Testis (tissue), 2 donors: ENCODE results near the gene SEPTIN6.

Experiments
- POLR2A ChIP-seq: fragments of 450-650 bp; IDR thresholded peaks from one replicate; pipeline ENCODE4 v1.6.1; 2017; ENCODE audit warnings: antibody characterized with exemption, mild to moderate bottlenecking, moderate library complexity
- TF ChIP-seq, protein P1 (sequence below), 3 experiments: fragments of 450-650 bp in 2 of 3; fragments of 200-600 bp in 1 of 3; sonication (generic) in 1 of 3; IDR thresholded peaks; one replicate each; pipeline ENCODE4 v1.5.1; 2016 to 2019; ENCODE audit warnings: antibody characterized with exemption in 3 of 3, mild to moderate bottlenecking in 2 of 3, moderate library complexity in 1 of 3

DNA sequence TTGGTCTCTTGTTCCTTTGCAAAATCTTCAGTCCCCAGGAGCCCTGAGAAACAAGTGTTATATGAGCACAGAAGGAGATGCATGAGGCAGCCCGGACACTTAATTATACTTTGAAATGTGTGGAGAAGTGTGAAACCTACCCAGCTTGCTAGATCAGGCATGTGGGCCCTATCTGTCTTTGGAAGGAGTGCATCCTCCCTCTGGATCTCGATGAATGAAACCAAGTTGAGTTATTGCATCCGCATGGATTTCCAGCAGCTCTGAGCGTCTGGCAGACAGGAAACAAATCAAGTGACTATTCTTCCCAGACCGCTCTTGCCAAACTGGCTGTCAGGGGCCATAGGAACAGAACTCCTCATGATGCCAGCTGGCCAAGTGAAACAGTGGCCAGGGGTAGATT lies 45.8 kb upstream of the SEPTIN6 start:
- TF ChIP-seq, protein P1, sequence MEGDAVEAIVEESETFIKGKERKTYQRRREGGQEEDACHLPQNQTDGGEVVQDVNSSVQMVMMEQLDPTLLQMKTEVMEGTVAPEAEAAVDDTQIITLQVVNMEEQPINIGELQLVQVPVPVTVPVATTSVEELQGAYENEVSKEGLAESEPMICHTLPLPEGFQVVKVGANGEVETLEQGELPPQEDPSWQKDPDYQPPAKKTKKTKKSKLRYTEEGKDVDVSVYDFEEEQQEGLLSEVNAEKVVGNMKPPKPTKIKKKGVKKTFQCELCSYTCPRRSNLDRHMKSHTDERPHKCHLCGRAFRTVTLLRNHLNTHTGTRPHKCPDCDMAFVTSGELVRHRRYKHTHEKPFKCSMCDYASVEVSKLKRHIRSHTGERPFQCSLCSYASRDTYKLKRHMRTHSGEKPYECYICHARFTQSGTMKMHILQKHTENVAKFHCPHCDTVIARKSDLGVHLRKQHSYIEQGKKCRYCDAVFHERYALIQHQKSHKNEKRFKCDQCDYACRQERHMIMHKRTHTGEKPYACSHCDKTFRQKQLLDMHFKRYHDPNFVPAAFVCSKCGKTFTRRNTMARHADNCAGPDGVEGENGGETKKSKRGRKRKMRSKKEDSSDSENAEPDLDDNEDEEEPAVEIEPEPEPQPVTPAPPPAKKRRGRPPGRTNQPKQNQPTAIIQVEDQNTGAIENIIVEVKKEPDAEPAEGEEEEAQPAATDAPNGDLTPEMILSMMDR (IDR thresholded peaks at IDR 0.05) = no peak
- no peak for TF ChIP-seq POLR2A
